ENCODE data around the gene PGM1. TPM values are rescaled to one million over a fixed set of nuclear protein-coding genes. Genes with fewer than 3 reads are reported as not detected.

Gene PGM1
- total RNA-seq, 2 experiments from 2014 or later, result 32.8 to 34.5 TPM

DNA sequence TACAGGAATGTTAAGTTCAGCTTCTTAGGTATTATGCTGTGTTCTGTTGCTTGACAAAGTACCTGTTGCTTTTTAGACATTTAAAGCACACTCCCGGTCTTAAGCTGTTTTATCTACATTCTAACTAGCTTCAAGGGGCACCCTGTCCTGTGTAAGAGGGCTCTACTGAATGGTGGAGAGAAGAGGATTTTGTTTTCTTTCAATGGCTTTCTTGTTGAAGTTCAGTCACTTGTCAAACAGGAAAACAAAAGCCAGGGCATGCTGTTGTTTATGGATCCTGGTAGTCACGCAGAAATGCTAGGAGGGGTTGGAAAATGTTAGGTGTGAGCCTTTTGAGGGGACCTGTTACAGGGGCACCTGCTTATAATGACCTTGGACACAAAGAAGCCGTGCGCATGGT, 30.7 kb downstream of the PGM1 start:
- no peak overlapping the region for H3K4me3 Mint-ChIP-seq
- no peaks in the 10 kb centered on the region for H3K27me3 Mint-ChIP-seq
- peaks cover 4% of the 10 kb centered on the region for H3K36me3 Mint-ChIP-seq (ENCODE audit: low read depth)
- ChIA-PET POLR2A (no interaction called here), CTCF (no interaction called here)
- DNase-seq, result no peak
- H3K4me1 Mint-ChIP-seq, result peaks cover 14% of the 10 kb centered on the region
- H3K27ac Mint-ChIP-seq, result no peak overlapping the region
- no peaks in the 10 kb centered on the region for H3K9me3 Mint-ChIP-seq

DNA sequence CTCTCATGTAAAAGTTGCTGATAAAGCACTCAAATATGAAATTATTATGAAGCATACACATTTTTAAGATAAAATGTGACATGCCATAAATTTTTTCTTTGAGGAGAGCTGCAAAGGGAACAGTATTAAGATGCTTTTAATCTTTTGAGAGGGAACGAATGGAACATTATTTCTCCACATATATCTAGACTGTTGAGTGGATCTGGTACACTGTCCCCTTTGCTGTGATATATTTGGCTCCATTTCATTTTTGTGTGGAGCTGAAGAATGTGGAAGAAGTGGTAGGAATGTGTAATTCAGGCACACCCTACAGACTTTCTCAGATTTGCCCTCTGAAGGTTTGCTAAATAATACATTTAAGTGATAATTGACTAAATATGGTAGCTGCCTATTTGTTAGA, 31.7 kb downstream of the PGM1 start:
- no peaks in the 10 kb centered on the region for H3K27me3 Mint-ChIP-seq
- H3K4me3 Mint-ChIP-seq, result no peak overlapping the region
- no peak overlapping the region for H3K27ac Mint-ChIP-seq
- no peaks in the 10 kb centered on the region for H3K9me3 Mint-ChIP-seq
- no peak for DNase-seq
- H3K36me3 Mint-ChIP-seq (ENCODE audit: low read depth), result peaks cover 10% of the 10 kb centered on the region
- peaks cover 14% of the 10 kb centered on the region for H3K4me1 Mint-ChIP-seq
- ChIA-PET POLR2A (no interaction called here), CTCF (no interaction called here)

DNA sequence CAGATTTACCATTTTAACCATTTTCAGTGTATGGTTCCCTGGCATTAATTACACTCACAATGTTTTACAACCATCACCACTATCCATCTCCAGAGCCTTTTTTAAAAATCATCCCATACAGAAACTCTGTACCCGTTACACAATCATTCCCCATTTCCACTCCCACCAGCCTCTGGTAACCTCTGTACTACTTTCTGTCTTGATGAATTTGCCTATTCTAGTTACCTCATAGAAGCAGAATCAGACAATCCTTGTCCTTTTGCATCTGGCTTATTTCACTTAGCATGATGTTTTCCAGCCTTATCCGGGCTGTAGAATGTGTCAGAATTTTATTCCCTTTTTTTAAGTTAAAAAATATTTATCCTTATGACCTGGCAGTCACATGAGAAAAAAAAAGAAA, 33.0 kb downstream of the PGM1 start:
- Mint-ChIP-seq H3K4me3 (no peak overlapping the region), H3K36me3 (ENCODE audit: low read depth) (peaks cover 11% of the 10 kb centered on the region), H3K27me3 (no peaks in the 10 kb centered on the region), H3K27ac (no peak overlapping the region), H3K9me3 (no peaks in the 10 kb centered on the region), H3K4me1 (peaks cover 14% of the 10 kb centered on the region)
- CTCF ChIA-PET, result interaction anchor here (0.6 kb wide), 1 partner anchor 13 kb away, joined by 4 read pairs; no protein-coding TSS in a partner anchor
- DNase-seq, result no peak
- POLR2A ChIA-PET, result no interaction called here

DNA sequence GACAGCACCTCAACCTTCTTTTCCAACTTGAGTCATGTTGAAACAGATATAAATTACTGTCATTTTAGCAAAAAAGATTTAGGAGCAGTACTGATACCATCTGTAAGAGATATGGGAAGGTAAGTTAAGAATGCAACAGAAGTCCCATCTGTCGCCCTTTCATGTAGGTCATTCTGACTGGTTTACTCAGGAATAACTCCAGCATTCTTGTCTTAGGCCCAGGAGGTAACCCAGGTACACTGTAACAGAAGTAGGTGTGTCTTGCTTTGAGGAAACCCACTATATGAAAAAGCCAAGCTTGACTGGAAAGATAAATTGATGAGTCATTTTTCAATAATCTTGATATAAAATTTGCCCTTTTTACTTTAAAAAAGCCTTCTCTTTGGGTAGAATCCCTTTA, 35.4 kb downstream of the PGM1 start:
- Mint-ChIP-seq H3K27me3 (no peaks in the 10 kb centered on the region), H3K4me3 (no peak overlapping the region), H3K27ac (no peak overlapping the region), H3K9me3 (no peaks in the 10 kb centered on the region), H3K4me1 (peaks cover 25% of the 10 kb centered on the region), H3K36me3 (ENCODE audit: low read depth) (peaks cover 23% of the 10 kb centered on the region)
- CTCF ChIA-PET, result interaction anchor here (1.4 kb wide), 1 partner anchor 63 kb away, joined by 4 read pairs; no protein-coding TSS in a partner anchor
- POLR2A ChIA-PET, result interaction anchor here (1.1 kb wide), 1 partner anchor 9 kb away, joined by 4 read pairs; no protein-coding TSS in a partner anchor
- no peak for DNase-seq

DNA sequence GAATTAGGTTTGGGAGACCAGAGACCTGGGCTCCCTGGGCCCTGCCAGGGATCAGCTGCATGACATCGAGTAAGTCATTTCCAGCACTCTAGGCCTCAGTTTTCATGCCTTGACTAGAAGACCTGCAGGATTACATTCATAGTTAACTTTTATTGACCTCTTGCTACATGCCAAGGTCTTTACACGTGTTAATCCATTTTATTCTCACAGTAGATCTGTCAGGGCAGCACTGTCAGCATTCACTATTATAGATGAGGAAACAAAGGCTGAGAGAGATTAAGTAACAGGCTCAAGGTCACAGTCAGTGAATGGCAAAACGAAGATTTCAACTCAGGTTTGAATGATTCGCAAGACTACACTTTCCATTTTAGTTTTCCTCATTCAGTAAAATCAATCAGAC, 37.0 kb downstream of the PGM1 start:
- Mint-ChIP-seq H3K36me3 (ENCODE audit: low read depth) (peaks cover 29% of the 10 kb centered on the region), H3K4me3 (no peak overlapping the region), H3K4me1 (peaks cover 25% of the 10 kb centered on the region), H3K27me3 (no peaks in the 10 kb centered on the region), H3K27ac (no peak overlapping the region), H3K9me3 (no peaks in the 10 kb centered on the region)
- POLR2A ChIA-PET, result no interaction called here
- DNase-seq, result no peak
- CTCF ChIA-PET, result no interaction called here

DNA sequence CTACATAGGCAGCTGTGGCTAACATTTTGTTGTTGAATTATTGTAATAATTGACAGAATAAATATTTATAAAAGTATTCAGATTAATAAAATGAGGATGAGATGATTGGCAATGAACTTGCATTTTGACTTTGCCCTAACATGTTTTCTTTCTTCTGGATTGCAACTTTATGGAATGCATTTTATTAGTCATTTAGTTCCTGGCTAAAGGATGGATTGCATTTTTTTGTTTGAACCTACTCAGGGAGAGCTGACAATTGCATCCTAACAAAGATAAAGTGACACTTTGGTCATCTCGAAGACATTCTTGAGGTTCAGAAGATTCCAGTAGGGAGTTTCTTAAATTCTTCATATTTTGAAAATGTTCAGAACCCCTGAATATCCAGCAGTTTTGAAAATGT, 37.5 kb downstream of the PGM1 start:
- Mint-ChIP-seq H3K27me3 (no peaks in the 10 kb centered on the region), H3K4me1 (peaks cover 21% of the 10 kb centered on the region)
- CTCF ChIA-PET, result no interaction called here

DNA sequence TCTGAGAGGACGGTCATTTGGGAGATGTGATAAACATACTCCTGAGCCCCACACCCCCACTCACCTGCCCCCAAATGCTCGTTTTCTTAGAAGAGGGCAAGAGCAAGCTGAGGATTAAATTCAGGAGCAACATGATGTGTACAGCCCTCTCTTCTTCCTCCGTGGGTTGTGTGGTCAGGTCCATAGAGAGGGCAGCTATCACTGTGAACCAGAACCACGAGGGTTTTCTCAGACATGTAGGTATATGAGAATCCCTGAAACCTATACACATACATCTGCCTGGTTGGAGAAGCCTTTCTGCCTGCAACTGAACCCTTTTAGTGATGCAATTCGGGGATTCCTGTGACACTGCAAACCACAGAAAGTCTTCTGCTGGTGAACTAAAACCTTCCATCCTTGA, 38.9 kb downstream of the PGM1 start:
- Mint-ChIP-seq H3K36me3 (ENCODE audit: low read depth) (peaks cover 43% of the 10 kb centered on the region), H3K27ac (no peak overlapping the region), H3K4me1 (peaks cover 15% of the 10 kb centered on the region), H3K27me3 (no peaks in the 10 kb centered on the region), H3K4me3 (no peak overlapping the region), H3K9me3 (no peaks in the 10 kb centered on the region)
- CTCF ChIA-PET, result interaction anchor here (1.5 kb wide), 1 partner anchor 59 kb away, joined by 3 read pairs; no protein-coding TSS in a partner anchor
- no peak for DNase-seq
- POLR2A ChIA-PET, result no interaction called here

More for the DNA sequence above, 37.5 kb downstream of the PGM1 start:
- POLR2A ChIA-PET, result no interaction called here
- Mint-ChIP-seq H3K9me3 (no peaks in the 10 kb centered on the region), H3K36me3 (ENCODE audit: low read depth) (peaks cover 29% of the 10 kb centered on the region), H3K27ac (no peak overlapping the region), H3K4me3 (no peak overlapping the region)
- DNase-seq, result no peak

DNA sequence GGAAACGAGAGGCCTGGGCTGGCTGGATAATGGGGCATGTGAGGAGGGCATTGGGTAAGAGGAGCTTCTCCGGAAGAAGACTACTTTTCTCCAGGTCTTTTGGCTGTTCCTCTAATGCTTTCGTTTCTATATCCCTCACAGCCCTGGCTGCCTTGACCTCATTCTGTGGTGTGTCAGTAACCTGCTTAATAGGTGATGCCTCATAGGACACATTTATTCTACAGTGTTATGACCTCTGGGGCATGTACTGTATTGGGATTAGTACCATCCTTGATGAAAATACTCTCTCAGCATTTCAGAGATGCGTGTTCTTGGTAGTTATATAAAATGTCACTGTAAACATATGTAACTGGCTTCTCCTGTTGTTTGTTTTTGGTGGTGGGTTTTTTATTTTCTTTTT, 40.1 kb downstream of the PGM1 start:
- Mint-ChIP-seq H3K4me1 (peaks cover 11% of the 10 kb centered on the region), H3K27ac (no peak overlapping the region)

DNA sequence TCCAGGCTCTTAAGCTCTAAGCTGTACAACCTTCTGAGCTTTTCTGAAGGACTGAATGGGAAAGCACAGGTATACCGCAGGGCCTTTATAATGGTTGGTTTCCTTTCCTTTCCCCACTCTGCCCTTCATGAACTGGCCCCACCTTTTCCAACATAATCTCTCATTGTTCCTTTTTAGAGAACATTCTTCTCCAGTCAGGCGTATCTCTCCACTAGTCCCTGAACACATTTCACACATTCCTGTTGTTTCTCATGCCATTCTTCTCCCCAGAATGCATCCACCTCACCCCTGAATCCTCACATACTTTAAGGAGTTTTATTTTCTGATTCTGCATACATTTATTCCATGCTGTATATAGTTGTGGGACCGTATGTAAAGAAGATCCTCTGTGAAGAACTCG, 41.3 kb downstream of the PGM1 start:
- Mint-ChIP-seq H3K4me3 (no peak overlapping the region), H3K4me1 (peaks cover 12% of the 10 kb centered on the region), H3K36me3 (ENCODE audit: low read depth) (peaks cover 53% of the 10 kb centered on the region), H3K27ac (no peak overlapping the region), H3K9me3 (no peaks in the 10 kb centered on the region), H3K27me3 (no peaks in the 10 kb centered on the region)
- CTCF ChIA-PET, result interaction anchor here (0.8 kb wide), 1 partner anchor 17 kb away, joined by 4 read pairs; no protein-coding TSS in a partner anchor
- no peak for DNase-seq
- POLR2A ChIA-PET, result interaction anchor here (1.1 kb wide), 1 partner anchor 17 kb away, joined by 3 read pairs; no protein-coding TSS in a partner anchor

More for the DNA sequence above, 40.1 kb downstream of the PGM1 start:
- Mint-ChIP-seq H3K36me3 (ENCODE audit: low read depth) (peaks cover 45% of the 10 kb centered on the region), H3K9me3 (no peaks in the 10 kb centered on the region), H3K27me3 (no peaks in the 10 kb centered on the region), H3K4me3 (no peak overlapping the region)
- POLR2A ChIA-PET, result interaction anchor here (1.1 kb wide), 1 partner anchor 18 kb away, joined by 3 read pairs; no protein-coding TSS in a partner anchor
- DNase-seq, result no peak
- CTCF ChIA-PET, result no interaction called here

DNA sequence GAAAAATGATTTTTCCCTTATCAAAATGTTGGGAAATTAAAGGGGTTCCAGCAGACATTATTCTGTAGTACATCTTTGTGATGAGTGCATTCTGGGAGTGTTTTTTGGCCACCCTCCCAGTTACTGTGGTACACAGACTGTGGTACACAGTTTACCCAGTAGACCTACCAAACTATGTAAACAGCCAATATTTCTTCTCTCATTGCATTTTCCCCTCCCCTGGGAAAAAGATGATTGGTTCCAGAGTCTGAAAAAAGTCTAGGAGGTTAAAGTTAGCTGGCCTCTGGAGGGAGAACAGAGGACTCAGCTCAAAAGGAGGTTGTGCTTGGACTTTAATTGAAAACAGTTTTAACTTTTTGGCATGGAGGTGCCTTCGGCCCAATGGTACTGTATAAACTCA, 42.5 kb downstream of the PGM1 start:
- CTCF ChIA-PET, result no interaction called here
- Mint-ChIP-seq H3K4me3 (no peak overlapping the region), H3K9me3 (no peaks in the 10 kb centered on the region), H3K4me1 (peaks cover 12% of the 10 kb centered on the region), H3K27ac (no peak overlapping the region), H3K27me3 (no peaks in the 10 kb centered on the region), H3K36me3 (ENCODE audit: low read depth) (peaks cover 55% of the 10 kb centered on the region)
- DNase-seq, result no peak
- POLR2A ChIA-PET, result no interaction called here

DNA sequence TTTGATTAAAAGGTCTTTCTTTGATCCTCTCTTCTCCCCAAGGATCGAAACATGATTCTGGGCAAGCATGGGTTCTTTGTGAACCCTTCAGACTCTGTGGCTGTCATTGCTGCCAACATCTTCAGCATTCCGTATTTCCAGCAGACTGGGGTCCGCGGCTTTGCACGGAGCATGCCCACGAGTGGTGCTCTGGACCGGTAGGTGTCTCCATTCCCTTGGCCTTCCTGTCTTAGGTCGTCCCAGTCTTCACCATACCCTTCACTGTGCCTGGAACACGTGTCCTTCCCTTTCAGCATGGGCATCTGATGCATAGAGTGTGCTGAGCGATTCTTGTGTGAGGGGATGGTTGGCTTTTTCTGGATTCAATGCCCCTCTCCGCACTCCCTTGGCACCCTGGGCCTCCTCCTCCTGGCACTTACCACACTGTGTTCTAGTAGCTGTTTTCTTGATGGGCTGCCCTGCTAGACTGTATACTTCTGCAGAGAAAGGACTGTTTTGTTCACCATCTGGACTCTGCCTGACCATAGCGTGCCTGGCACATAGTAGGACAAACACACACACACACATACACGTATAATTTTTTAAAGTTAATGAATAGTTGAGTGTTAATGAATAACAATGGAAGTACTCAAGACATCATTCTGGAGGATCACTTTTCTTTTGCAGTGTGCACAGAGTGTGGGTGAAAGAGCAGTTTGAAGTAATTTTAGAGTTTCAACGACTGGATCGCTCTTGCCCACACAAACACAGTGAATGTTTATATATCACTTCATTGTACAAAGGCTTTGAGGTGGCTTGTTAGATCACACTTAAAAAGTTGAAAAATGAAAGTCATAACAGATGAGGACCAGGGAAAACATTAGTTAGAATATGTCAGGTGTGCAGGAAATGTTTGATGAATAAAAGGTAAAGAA, 43.2 kb downstream of the PGM1 start:
- Mint-ChIP-seq H3K4me1 (peaks cover 12% of the 10 kb centered on the region), H3K4me3 (no peak overlapping the region), H3K27ac (no peak overlapping the region), H3K9me3 (no peaks in the 10 kb centered on the region), H3K27me3 (no peaks in the 10 kb centered on the region), H3K36me3 (ENCODE audit: low read depth) (peaks cover 51% of the 10 kb centered on the region)
- POLR2A ChIA-PET, result interaction anchor here (1.4 kb wide), 1 partner anchor 8 kb away, joined by 4 read pairs; no protein-coding TSS in a partner anchor
- CTCF ChIA-PET, result no interaction called here
- no peak for DNase-seq

DNA sequence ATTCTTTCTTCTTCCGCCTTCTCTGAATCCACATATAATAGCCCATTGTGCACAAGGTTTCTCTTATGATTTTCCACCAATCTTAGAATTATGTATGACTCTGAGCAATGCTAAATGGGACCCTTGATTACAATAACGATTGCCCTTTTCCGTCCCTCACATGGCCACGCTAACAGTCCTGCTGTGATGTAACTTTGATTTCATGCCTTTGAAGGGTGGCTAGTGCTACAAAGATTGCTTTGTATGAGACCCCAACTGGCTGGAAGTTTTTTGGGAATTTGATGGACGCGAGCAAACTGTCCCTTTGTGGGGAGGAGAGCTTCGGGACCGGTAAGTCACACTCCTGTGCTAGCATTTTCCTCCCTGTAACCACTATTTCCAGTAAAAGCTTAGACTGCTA, 45.3 kb downstream of the PGM1 start:
- peaks cover 50% of the 10 kb centered on the region for H3K36me3 Mint-ChIP-seq (ENCODE audit: low read depth)
- POLR2A ChIA-PET, result no interaction called here

DNA sequence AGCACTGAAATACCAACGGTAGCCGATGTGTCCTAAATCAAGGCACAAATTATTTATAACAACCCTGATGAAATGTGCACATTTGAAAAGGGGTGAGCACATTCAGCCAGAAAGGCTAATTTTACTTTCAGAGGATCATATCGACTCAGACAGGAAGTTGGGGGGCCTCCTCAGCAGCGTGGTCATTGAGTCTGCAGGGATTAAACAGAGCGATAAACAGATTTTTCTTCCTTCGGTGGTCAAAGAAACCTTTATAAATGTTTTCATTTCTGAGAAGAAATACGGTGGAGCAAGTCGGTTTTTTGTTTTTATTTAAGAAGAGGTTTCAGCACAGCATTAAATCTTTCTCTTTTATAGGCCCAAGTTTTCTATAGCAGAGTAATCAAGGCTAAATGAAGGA, 45.7 kb downstream of the PGM1 start:
- ChIA-PET CTCF (no interaction called here), POLR2A (no interaction called here)
- peaks cover 1% of the 10 kb centered on the region for H3K4me1 Mint-ChIP-seq
- peaks cover 52% of the 10 kb centered on the region for H3K36me3 Mint-ChIP-seq (ENCODE audit: low read depth)
- no peaks in the 10 kb centered on the region for H3K27me3 Mint-ChIP-seq
- no peak overlapping the region for H3K27ac Mint-ChIP-seq
- no peaks in the 10 kb centered on the region for H3K9me3 Mint-ChIP-seq
- no peak for DNase-seq
- no peak overlapping the region for H3K4me3 Mint-ChIP-seq

More for the DNA sequence above, 45.3 kb downstream of the PGM1 start:
- DNase-seq, result no peak
- no peaks in the 10 kb centered on the region for H3K9me3 Mint-ChIP-seq
- peaks cover 1% of the 10 kb centered on the region for H3K4me1 Mint-ChIP-seq
- no peak overlapping the region for H3K27ac Mint-ChIP-seq
- CTCF ChIA-PET, result no interaction called here
- H3K27me3 Mint-ChIP-seq, result no peaks in the 10 kb centered on the region
- H3K4me3 Mint-ChIP-seq, result no peak overlapping the region

All from activated CD4-positive, alpha-beta memory T cell treated with anti-CD3 and anti-CD28 coated beads, Interleukin-2, amount 10 ng/mL, durations not matched to agents 7 days and 5 days (primary cell).